GM12878 (cell line): ENCODE data around the gene RASA4B. TPM values are rescaled to one million over a fixed set of nuclear protein-coding genes. Genes with fewer than 3 reads are reported as not detected.

ENCODE experiments used
- BHLHE40 ChIP-seq, 2 experiments: fragments of 450-650 bp in 1 of 2; IDR thresholded peaks; 2 replicates each; pipeline ENCODE4 v1.6.1; 2011 to 2017; ENCODE audit warnings: low read depth in 2 of 2, borderline replicate concordance in 1 of 2, improper control_type of control experiment in 1 of 2, low read length in 1 of 2, mild to moderate bottlenecking in 1 of 2
- CREM ChIP-seq: IDR thresholded peaks from 2 replicates; pipeline ENCODE4 v1.6.1; 2014; ENCODE audit warnings: antibody characterized with exemption, low read depth
- IRF5 ChIP-seq: fragments of 450-650 bp; IDR thresholded peaks from 2 replicates; pipeline ENCODE4 v1.6.1; 2017; ENCODE audit warnings: borderline replicate concordance
- MYC ChIP-seq: IDR thresholded peaks from 2 replicates; pipeline ENCODE4 v1.6.1; 2011; ENCODE audit warnings: mild to moderate bottlenecking, low read length, moderate library complexity, inconsistent platforms; ENCODE audit not compliant: insufficient read depth, insufficient replicate concordance, insufficient read length, severe bottlenecking
- PAX5 ChIP-seq: IDR thresholded peaks from 2 replicates; pipeline ENCODE4 v1.6.1; 2011; ENCODE audit warnings: low read depth, low read length, borderline replicate concordance
- SMARCA5 ChIP-seq: fragments of 450-650 bp; IDR thresholded peaks from 2 replicates; pipeline ENCODE4 v1.6.1; 2017; ENCODE audit warnings: mild to moderate bottlenecking
- SREBF1 ChIP-seq: IDR thresholded peaks from 2 replicates; pipeline ENCODE4 v1.6.1; 2012; ENCODE audit warnings: mild to moderate bottlenecking, low read length
- TCF12 ChIP-seq: IDR thresholded peaks from 2 replicates; pipeline ENCODE4 v1.6.1; 2011; ENCODE audit warnings: low read depth, mild to moderate bottlenecking, low read length
- ZSCAN29 ChIP-seq: fragments of 450-650 bp; IDR thresholded peaks from 2 replicates; pipeline ENCODE4 v1.6.1; 2017; ENCODE audit warnings: mild to moderate bottlenecking, moderate library complexity
- microRNA-seq: library from miRNA; unstranded; fragments of <30 nt; microRNA quantifications from one replicate; pipeline ENCODE4, GENCODE V29; 2018
- polyA plus RNA-seq, 11 experiments: library from polyadenylated mRNA; depleted of rRNA in 4 of 11; unstranded in 6 of 11; stranded (reverse) in 5 of 11; fragments of >200 nt; fragmentation: Nextera tagmentation in 4 of 11; fragmentation: Illumina TruSeq in 1 of 11; extraction: Ambion mirVana in 4 of 11; extraction: Trizol in 1 of 11; gene quantifications; 1 replicate in 1 of 11; 2 replicates in 10 of 11; pipeline versions ENCODE4 v1.2.1 to v1.2.3, GENCODE V29; 2011 to 2016; ENCODE audit warnings: inconsistent platforms in 2 of 11, missing spikeins in 2 of 11, low read depth in 1 of 11
- total RNA-seq, 4 experiments: library from RNA; depleted of rRNA in 3 of 4; stranded (reverse); fragments of >200 nt in 3 of 4; fragmentation: Illumina TruSeq in 1 of 4; extraction: Trizol in 1 of 4; gene quantifications; 2 replicates each; pipeline versions ENCODE4 v1.2.1 to v1.2.3, GENCODE V29; 2013 to 2021
- TF ChIP-seq, protein P1 (sequence below): fragments of 450-650 bp; IDR thresholded peaks from 2 replicates; pipeline ENCODE4 v1.6.1; 2017; ENCODE audit warnings: mild to moderate bottlenecking, moderate library complexity
- TF ChIP-seq, protein P2 (sequence below): fragments of 450-650 bp; conservative IDR thresholded peaks from 2 replicates; pipeline ENCODE4 v1.6.1; 2017; ENCODE audit warnings: mild to moderate bottlenecking, moderate library complexity

The RASA4B gene
- total and polyA plus RNA-seq, 10 of the 15 experiments (the other 5 are each of a cell fraction or from before 2014, with no cell fraction given), result 0.10 to 16.4 (median 6.4) TPM

DNA sequence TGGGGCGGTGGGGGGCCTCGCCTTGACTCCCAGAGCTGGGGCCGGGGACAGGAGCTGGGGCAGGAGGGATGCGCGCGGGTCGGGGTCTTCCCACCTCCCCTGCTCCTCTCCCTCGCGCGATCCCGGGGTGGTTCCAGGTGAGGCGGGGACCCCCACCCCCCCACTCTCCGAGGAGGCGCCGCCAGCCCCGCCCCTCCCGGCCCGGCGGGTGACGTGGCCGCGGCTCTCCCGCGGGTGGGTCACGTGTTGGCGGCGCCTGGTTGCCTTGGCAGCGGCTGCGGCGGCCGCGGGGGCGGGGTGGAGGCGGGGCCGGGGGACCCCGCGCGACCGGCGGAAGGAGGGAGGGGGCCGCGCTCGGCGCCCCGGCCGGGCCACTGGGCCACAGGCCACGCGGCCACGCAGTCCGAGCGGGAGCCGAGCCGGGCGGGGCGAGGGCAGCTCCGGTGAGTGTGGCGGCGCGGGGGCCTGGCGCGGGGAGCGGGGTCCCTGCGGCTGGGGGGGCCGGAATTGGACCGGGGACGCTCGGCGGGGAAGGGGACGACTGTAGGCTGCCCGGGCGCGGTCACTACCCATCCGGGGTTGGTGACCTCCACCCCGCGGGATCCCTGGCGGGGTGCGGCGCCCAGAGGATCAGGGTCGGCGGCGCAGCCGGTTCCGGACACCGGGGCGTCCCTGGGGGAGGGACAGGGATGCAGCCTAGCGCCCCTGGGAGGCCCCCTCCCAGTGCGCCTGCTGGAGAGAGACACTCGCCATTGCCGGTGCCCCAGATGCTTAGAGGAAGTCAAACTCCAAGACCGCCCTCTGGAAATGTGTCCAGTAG, 84.1 kb downstream of the RASA4B start, which contains the start of gene ORAI2 (continued):
- TF ChIP-seq MYC (no peak), CREM (no peak; the same call in none of the 2 replicates), BHLHE40 (IDR thresholded peaks at IDR 0.05; ENCODE audit: borderline replicate concordance in 1 of 2, low read depth in 2 of 2, low read length in 1 of 2) (peak; percentile 86 to 96), TCF12 (no peak), IRF5 (no peak), SMARCA5 (peak; percentile 22), PAX5 (no peak), SREBF1 (no peak), ZSCAN29 (0 out of 2 replicates have a peak, but pooled peaks have one; percentile 51)
- TF ChIP-seq, protein P1, sequence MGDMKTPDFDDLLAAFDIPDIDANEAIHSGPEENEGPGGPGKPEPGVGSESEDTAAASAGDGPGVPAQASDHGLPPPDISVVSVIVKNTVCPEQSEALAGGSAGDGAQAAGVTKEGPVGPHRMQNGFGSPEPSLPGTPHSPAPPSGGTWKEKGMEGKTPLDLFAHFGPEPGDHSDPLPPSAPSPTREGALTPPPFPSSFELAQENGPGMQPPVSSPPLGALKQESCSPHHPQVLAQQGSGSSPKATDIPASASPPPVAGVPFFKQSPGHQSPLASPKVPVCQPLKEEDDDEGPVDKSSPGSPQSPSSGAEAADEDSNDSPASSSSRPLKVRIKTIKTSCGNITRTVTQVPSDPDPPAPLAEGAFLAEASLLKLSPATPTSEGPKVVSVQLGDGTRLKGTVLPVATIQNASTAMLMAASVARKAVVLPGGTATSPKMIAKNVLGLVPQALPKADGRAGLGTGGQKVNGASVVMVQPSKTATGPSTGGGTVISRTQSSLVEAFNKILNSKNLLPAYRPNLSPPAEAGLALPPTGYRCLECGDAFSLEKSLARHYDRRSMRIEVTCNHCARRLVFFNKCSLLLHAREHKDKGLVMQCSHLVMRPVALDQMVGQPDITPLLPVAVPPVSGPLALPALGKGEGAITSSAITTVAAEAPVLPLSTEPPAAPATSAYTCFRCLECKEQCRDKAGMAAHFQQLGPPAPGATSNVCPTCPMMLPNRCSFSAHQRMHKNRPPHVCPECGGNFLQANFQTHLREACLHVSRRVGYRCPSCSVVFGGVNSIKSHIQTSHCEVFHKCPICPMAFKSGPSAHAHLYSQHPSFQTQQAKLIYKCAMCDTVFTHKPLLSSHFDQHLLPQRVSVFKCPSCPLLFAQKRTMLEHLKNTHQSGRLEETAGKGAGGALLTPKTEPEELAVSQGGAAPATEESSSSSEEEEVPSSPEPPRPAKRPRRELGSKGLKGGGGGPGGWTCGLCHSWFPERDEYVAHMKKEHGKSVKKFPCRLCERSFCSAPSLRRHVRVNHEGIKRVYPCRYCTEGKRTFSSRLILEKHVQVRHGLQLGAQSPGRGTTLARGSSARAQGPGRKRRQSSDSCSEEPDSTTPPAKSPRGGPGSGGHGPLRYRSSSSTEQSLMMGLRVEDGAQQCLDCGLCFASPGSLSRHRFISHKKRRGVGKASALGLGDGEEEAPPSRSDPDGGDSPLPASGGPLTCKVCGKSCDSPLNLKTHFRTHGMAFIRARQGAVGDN, result 0 out of 2 replicates have a peak, but pooled peaks have one; percentile 33
- TF ChIP-seq, protein P2, sequence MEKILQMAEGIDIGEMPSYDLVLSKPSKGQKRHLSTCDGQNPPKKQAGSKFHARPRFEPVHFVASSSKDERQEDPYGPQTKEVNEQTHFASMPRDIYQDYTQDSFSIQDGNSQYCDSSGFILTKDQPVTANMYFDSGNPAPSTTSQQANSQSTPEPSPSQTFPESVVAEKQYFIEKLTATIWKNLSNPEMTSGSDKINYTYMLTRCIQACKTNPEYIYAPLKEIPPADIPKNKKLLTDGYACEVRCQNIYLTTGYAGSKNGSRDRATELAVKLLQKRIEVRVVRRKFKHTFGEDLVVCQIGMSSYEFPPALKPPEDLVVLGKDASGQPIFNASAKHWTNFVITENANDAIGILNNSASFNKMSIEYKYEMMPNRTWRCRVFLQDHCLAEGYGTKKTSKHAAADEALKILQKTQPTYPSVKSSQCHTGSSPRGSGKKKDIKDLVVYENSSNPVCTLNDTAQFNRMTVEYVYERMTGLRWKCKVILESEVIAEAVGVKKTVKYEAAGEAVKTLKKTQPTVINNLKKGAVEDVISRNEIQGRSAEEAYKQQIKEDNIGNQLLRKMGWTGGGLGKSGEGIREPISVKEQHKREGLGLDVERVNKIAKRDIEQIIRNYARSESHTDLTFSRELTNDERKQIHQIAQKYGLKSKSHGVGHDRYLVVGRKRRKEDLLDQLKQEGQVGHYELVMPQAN, result peak; percentile 72

Small RNA genes within 50 kb of the gene (microRNA-seq; reads per million reads assigned to microRNA genes)
- gene MIR4467 (1.7 reads per million), gene MIR5090 (2.8 reads per million, percentile 13 among the genes with 10 or more reads in this experiment)

Other genes with a start within 250 kb of the RASA4B start
Only the 7 nearest of the 15 such genes appear.
- gene ORAI2, start 84.2 kb downstream of the RASA4B start, total RNA-seq (2014; rRNA removed), result 47.4 and 57.8 TPM in 2 replicates
- 18.8 and 19.7 TPM in 2 replicates for gene ORAI2, start 84.2 kb downstream of the RASA4B start, total RNA-seq (2014; rRNA removed; fragmentation: Illumina TruSeq; extraction: Trizol)
- 76.0 and 76.2 TPM in 2 replicates for gene ORAI2, start 84.2 kb downstream of the RASA4B start, total RNA-seq (2021)
- 19.8 and 35.9 TPM in 2 replicates for gene ORAI2, start 84.2 kb downstream of the RASA4B start, polyA plus RNA-seq (2011; rRNA removed)
- gene ORAI2, start 84.2 kb downstream of the RASA4B start, polyA plus RNA-seq (2014; fragmentation: Illumina TruSeq; extraction: Trizol), result 6.7 and 18.0 TPM in 2 replicates
- gene ORAI2, start 84.2 kb downstream of the RASA4B start, polyA plus RNA-seq (2014; fragmentation: Nextera tagmentation; extraction: Ambion mirVana), result 1 to 10 TPM; 5.8 to 8.0 TPM
- gene ORAI2, start 84.2 kb downstream of the RASA4B start, polyA plus RNA-seq (2014; rRNA removed), result 72.6 and 75.6 TPM in 2 replicates
- 100 to 1,000 TPM in 1 of 2 experiments, 10 to 100 TPM in 1; 85.0 to 111 TPM for gene ORAI2, start 84.2 kb downstream of the RASA4B start, polyA plus RNA-seq (2016; fragmentation: Nextera tagmentation; extraction: Ambion mirVana)
- 14.6 and 16.9 TPM in 2 replicates for gene ALKBH4, start 52.9 kb downstream of the RASA4B start, total RNA-seq (2014; rRNA removed)
- gene ALKBH4, start 52.9 kb downstream of the RASA4B start, total RNA-seq (2014; rRNA removed; fragmentation: Illumina TruSeq; extraction: Trizol), result 5.6 and 6.1 TPM in 2 replicates
- 11.9 and 14.8 TPM in 2 replicates for gene ALKBH4, start 52.9 kb downstream of the RASA4B start, total RNA-seq (2021)
- 2.2 and 4.7 TPM in 2 replicates for gene ALKBH4, start 52.9 kb downstream of the RASA4B start, polyA plus RNA-seq (2011; rRNA removed)
- 3.1 and 4.4 TPM in 2 replicates for gene ALKBH4, start 52.9 kb downstream of the RASA4B start, polyA plus RNA-seq (2014; fragmentation: Illumina TruSeq; extraction: Trizol)
- gene ALKBH4, start 52.9 kb downstream of the RASA4B start, polyA plus RNA-seq (2014; fragmentation: Nextera tagmentation; extraction: Ambion mirVana), result 1 to 10 TPM; 4.1 to 9.1 TPM
- 14.8 and 16.4 TPM in 2 replicates for gene ALKBH4, start 52.9 kb downstream of the RASA4B start, polyA plus RNA-seq (2014; rRNA removed)
- gene ALKBH4, start 52.9 kb downstream of the RASA4B start, polyA plus RNA-seq (2016; fragmentation: Nextera tagmentation; extraction: Ambion mirVana), result 10 to 100 TPM; 13.6 to 15.7 TPM
- gene LRWD1, start 52.8 kb downstream of the RASA4B start, total RNA-seq (2014; rRNA removed), result 22.1 and 26.3 TPM in 2 replicates
- gene LRWD1, start 52.8 kb downstream of the RASA4B start, total RNA-seq (2014; rRNA removed; fragmentation: Illumina TruSeq; extraction: Trizol), result 21.5 and 26.0 TPM in 2 replicates
- 52.3 and 53.3 TPM in 2 replicates for gene LRWD1, start 52.8 kb downstream of the RASA4B start, total RNA-seq (2021)
- 10.3 and 22.4 TPM in 2 replicates for gene LRWD1, start 52.8 kb downstream of the RASA4B start, polyA plus RNA-seq (2011; rRNA removed)
- 6.1 and 18.2 TPM in 2 replicates for gene LRWD1, start 52.8 kb downstream of the RASA4B start, polyA plus RNA-seq (2014; fragmentation: Illumina TruSeq; extraction: Trizol)
- gene LRWD1, start 52.8 kb downstream of the RASA4B start, polyA plus RNA-seq (2014; fragmentation: Nextera tagmentation; extraction: Ambion mirVana), result 1 to 10 TPM in 1 of 2 experiments, under 1 TPM in 1; 0.40 to 2.0 TPM
- 64.4 and 72.4 TPM in 2 replicates for gene LRWD1, start 52.8 kb downstream of the RASA4B start, polyA plus RNA-seq (2014; rRNA removed)
- 10 to 100 TPM; 54.8 to 57.1 TPM for gene LRWD1, start 52.8 kb downstream of the RASA4B start, polyA plus RNA-seq (2016; fragmentation: Nextera tagmentation; extraction: Ambion mirVana)
- 66.3 and 73.5 TPM in 2 replicates for gene POLR2J, start 38.9 kb downstream of the RASA4B start, total RNA-seq (2014; rRNA removed)
- 73.8 and 78.0 TPM in 2 replicates for gene POLR2J, start 38.9 kb downstream of the RASA4B start, total RNA-seq (2014; rRNA removed; fragmentation: Illumina TruSeq; extraction: Trizol)
- gene POLR2J, start 38.9 kb downstream of the RASA4B start, total RNA-seq (2021), result 47.8 and 49.2 TPM in 2 replicates
- 39.8 and 76.8 TPM in 2 replicates for gene POLR2J, start 38.9 kb downstream of the RASA4B start, polyA plus RNA-seq (2011; rRNA removed)
- 83.8 and 119 TPM in 2 replicates for gene POLR2J, start 38.9 kb downstream of the RASA4B start, polyA plus RNA-seq (2014; fragmentation: Illumina TruSeq; extraction: Trizol)
- gene POLR2J, start 38.9 kb downstream of the RASA4B start, polyA plus RNA-seq (2014; fragmentation: Nextera tagmentation; extraction: Ambion mirVana), result 10 to 100 TPM; 16.4 to 43.4 TPM
- gene POLR2J, start 38.9 kb downstream of the RASA4B start, polyA plus RNA-seq (2014; rRNA removed), result 99.6 and 105 TPM in 2 replicates
- 100 to 1,000 TPM; 110 to 116 TPM for gene POLR2J, start 38.9 kb downstream of the RASA4B start, polyA plus RNA-seq (2016; fragmentation: Nextera tagmentation; extraction: Ambion mirVana)
- 6.2 and 9.9 TPM in 2 replicates for gene UPK3BL2, start 25.9 kb upstream of the RASA4B start, total RNA-seq (2014; rRNA removed)
- gene UPK3BL2, start 25.9 kb upstream of the RASA4B start, total RNA-seq (2014; rRNA removed; fragmentation: Illumina TruSeq; extraction: Trizol), result 7.1 and 8.2 TPM in 2 replicates
- gene UPK3BL2, start 25.9 kb upstream of the RASA4B start, total RNA-seq (2021), result 11.8 and 16.2 TPM in 2 replicates
- 3.3 and 7.6 TPM in 2 replicates for gene UPK3BL2, start 25.9 kb upstream of the RASA4B start, polyA plus RNA-seq (2011; rRNA removed)
- gene UPK3BL2, start 25.9 kb upstream of the RASA4B start, polyA plus RNA-seq (2014; fragmentation: Illumina TruSeq; extraction: Trizol), result 0.51 and 6.1 TPM in 2 replicates
- under 1 TPM in 1 of 2 experiments, not detected in 1; 0.18 TPM for gene UPK3BL2, start 25.9 kb upstream of the RASA4B start, polyA plus RNA-seq (2014; fragmentation: Nextera tagmentation; extraction: Ambion mirVana)
- gene UPK3BL2, start 25.9 kb upstream of the RASA4B start, polyA plus RNA-seq (2014; rRNA removed), result 25.7 and 30.1 TPM in 2 replicates
- 10 to 100 TPM; 10.4 to 10.7 TPM for gene UPK3BL2, start 25.9 kb upstream of the RASA4B start, polyA plus RNA-seq (2016; fragmentation: Nextera tagmentation; extraction: Ambion mirVana)
- not detected in 2 replicates for gene SPDYE2, start 33.4 kb upstream of the RASA4B start, total RNA-seq (2014; rRNA removed)
- not detected in 2 replicates for gene SPDYE2, start 33.4 kb upstream of the RASA4B start, total RNA-seq (2014; rRNA removed; fragmentation: Illumina TruSeq; extraction: Trizol)
- gene SPDYE2, start 33.4 kb upstream of the RASA4B start, total RNA-seq (2021), result not detected in 2 replicates
- gene SPDYE2, start 33.4 kb upstream of the RASA4B start, polyA plus RNA-seq (2011; rRNA removed), result not detected in 2 replicates
- gene SPDYE2, start 33.4 kb upstream of the RASA4B start, polyA plus RNA-seq (2014; fragmentation: Illumina TruSeq; extraction: Trizol), result not detected in 2 replicates
- gene SPDYE2, start 33.4 kb upstream of the RASA4B start, polyA plus RNA-seq (2014; fragmentation: Nextera tagmentation; extraction: Ambion mirVana), result under 1 TPM; 0.16 to 0.19 TPM
- gene SPDYE2, start 33.4 kb upstream of the RASA4B start, polyA plus RNA-seq (2014; rRNA removed), result not detected in 2 replicates
- gene SPDYE2, start 33.4 kb upstream of the RASA4B start, polyA plus RNA-seq (2016; fragmentation: Nextera tagmentation; extraction: Ambion mirVana), result 1 to 10 TPM; 4.4 to 6.4 TPM
- gene POLR2J3, start 54.8 kb upstream of the RASA4B start, total RNA-seq (2014; rRNA removed), result 23.1 and 24.1 TPM in 2 replicates
- 70.7 and 85.4 TPM in 2 replicates for gene POLR2J3, start 54.8 kb upstream of the RASA4B start, total RNA-seq (2014; rRNA removed; fragmentation: Illumina TruSeq; extraction: Trizol)
- gene POLR2J3, start 54.8 kb upstream of the RASA4B start, total RNA-seq (2021), result 24.0 and 29.1 TPM in 2 replicates
- 140 and 162 TPM in 2 replicates for gene POLR2J3, start 54.8 kb upstream of the RASA4B start, polyA plus RNA-seq (2011; rRNA removed)
- 117 and 120 TPM in 2 replicates for gene POLR2J3, start 54.8 kb upstream of the RASA4B start, polyA plus RNA-seq (2014; fragmentation: Illumina TruSeq; extraction: Trizol)
- gene POLR2J3, start 54.8 kb upstream of the RASA4B start, polyA plus RNA-seq (2014; fragmentation: Nextera tagmentation; extraction: Ambion mirVana), result 10 to 100 TPM; 27.3 to 30.4 TPM
- gene POLR2J3, start 54.8 kb upstream of the RASA4B start, polyA plus RNA-seq (2014; rRNA removed), result 35.3 and 35.4 TPM in 2 replicates
- 100 to 1,000 TPM; 130 to 143 TPM for gene POLR2J3, start 54.8 kb upstream of the RASA4B start, polyA plus RNA-seq (2016; fragmentation: Nextera tagmentation; extraction: Ambion mirVana)